ENCODE measurements around the gene ERC1.

The ERC1 gene

GRCh38 chr12:1367331-1368291 lies 376.6 kb downstream of the ERC1 start:
- DNase-seq, result peak; percentile 64

GRCh38 chr12:1369460-1369859 lies 378.4 kb downstream of the ERC1 start:
- no peak for DNase-seq

GRCh38 chr12:1369938-1370500 lies 379.0 kb downstream of the ERC1 start:
- DNase-seq, result no peak

GRCh38 chr12:1373901-1374735 lies 383.1 kb downstream of the ERC1 start:
- DNase-seq, result no peak

- no peak for DNase-seq
Measured at GRCh38 chr12:1375323-1375722, 384.3 kb downstream of the ERC1 start.

GRCh38 chr12:1377117-1377516 lies 386.1 kb downstream of the ERC1 start:
- DNase-seq, result no peak

- DNase-seq, result no peak
Measured at GRCh38 chr12:1377681-1378080, 386.7 kb downstream of the ERC1 start.

GRCh38 chr12:1380171-1380851 lies 389.3 kb downstream of the ERC1 start:
- peak; percentile 53 for DNase-seq

- no peak for DNase-seq
Measured at GRCh38 chr12:1382151-1382550, 391.1 kb downstream of the ERC1 start.

GRCh38 chr12:1382826-1383225 lies 391.8 kb downstream of the ERC1 start:
- DNase-seq, result no peak

- no peak for DNase-seq
Measured at GRCh38 chr12:1383758-1384157, 392.7 kb downstream of the ERC1 start.

GRCh38 chr12:1384910-1385309 lies 393.9 kb downstream of the ERC1 start:
- no peak for DNase-seq

- no peak for DNase-seq
Measured at GRCh38 chr12:1391722-1392121, 400.7 kb downstream of the ERC1 start.

- no peak for DNase-seq
Measured at GRCh38 chr12:1395421-1395955, 404.5 kb downstream of the ERC1 start.

GRCh38 chr12:1398673-1399072 lies 407.6 kb downstream of the ERC1 start:
- DNase-seq, result no peak

- no peak for DNase-seq
Measured at GRCh38 chr12:1401891-1402290, 410.9 kb downstream of the ERC1 start.

GRCh38 chr12:1403417-1403816 lies 412.4 kb downstream of the ERC1 start:
- no peak for DNase-seq

- DNase-seq, result no peak
Measured at GRCh38 chr12:1405619-1406018, 414.6 kb downstream of the ERC1 start.

- no peak for DNase-seq
Measured at GRCh38 chr12:1410794-1411193, 419.8 kb downstream of the ERC1 start.

GRCh38 chr12:1413930-1414329 lies 422.9 kb downstream of the ERC1 start:
- no peak for DNase-seq

GRCh38 chr12:1418144-1418543 lies 427.1 kb downstream of the ERC1 start:
- DNase-seq, result no peak

GRCh38 chr12:1419849-1420371 lies 428.9 kb downstream of the ERC1 start:
- no peak for DNase-seq
